GM23338 (cell line): ENCODE measurements around the gene UQCRC1. TPM values are rescaled to one million over a fixed set of nuclear protein-coding genes. Genes with fewer than 3 reads are reported as not detected.

Experiments used
- ATAC-seq: fragments of 200-7000 bp; cut with Tn5 transposase; 3 replicates; pipeline ENCODE4 v1.9.1; 2020
- DNase-seq: peaks from one replicate; pipeline ENCODE4 v3.0.0-alpha.2; 2015; ENCODE audit warnings: low spot score
- H2AFZ ChIP-seq: fragments of 200-600 bp; sonication (generic); 2 replicates; pipeline ENCODE4 v1.8.0; 2016; ENCODE audit warnings: antibody characterized with exemption, mild to moderate bottlenecking, moderate library complexity
- H3F3A ChIP-seq: fragments of 200-600 bp; sonication (generic); replicated peaks from 2 replicates; pipeline ENCODE4 v1.8.0; 2017; ENCODE audit warnings: antibody characterized with exemption, mixed run types, low read depth
- H3K27ac ChIP-seq: fragments of 200-600 bp; sonication (generic); 2 replicates; pipeline ENCODE4 v1.6.1; 2016; ENCODE audit warnings: low read depth
- H3K27me3 ChIP-seq: fragments of 200-600 bp; sonication (generic); 2 replicates; pipeline ENCODE4 v1.8.0; 2016; ENCODE audit warnings: mild to moderate bottlenecking, mixed run types, moderate library complexity; ENCODE audit not compliant: insufficient read depth
- H3K36me3 ChIP-seq: fragments of 200-600 bp; sonication (generic); 2 replicates; pipeline ENCODE4 v1.8.0; 2016; ENCODE audit warnings: mild to moderate bottlenecking; ENCODE audit not compliant: insufficient read depth
- H3K4me1 ChIP-seq: fragments of 200-600 bp; sonication (generic); 2 replicates; pipeline ENCODE4 v1.8.0; 2016; ENCODE audit warnings: mild to moderate bottlenecking, moderate library complexity; ENCODE audit not compliant: insufficient read depth
- H3K4me2 ChIP-seq: fragments of 200-600 bp; sonication (generic); 2 replicates; pipeline ENCODE4 v1.7.1; 2017; ENCODE audit warnings: mixed run types
- H3K4me3 ChIP-seq: fragments of 200-600 bp; sonication (generic); 2 replicates; pipeline ENCODE4 v1.6.1; 2016; ENCODE audit warnings: mixed run types
- H3K79me2 ChIP-seq: fragments of 200-600 bp; sonication (generic); replicated peaks from 2 replicates; pipeline ENCODE4 v1.8.0; 2017; ENCODE audit warnings: mild to moderate bottlenecking; ENCODE audit not compliant: insufficient read depth
- H3K9me2 ChIP-seq: fragments of 200-600 bp; sonication (generic); 2 replicates; pipeline ENCODE4 v1.8.0; 2017; ENCODE audit not compliant: insufficient read depth
- H4K20me1 ChIP-seq: fragments of 200-600 bp; sonication (generic); replicated peaks from 2 replicates; pipeline ENCODE4 v1.8.0; 2017; ENCODE audit warnings: mild to moderate bottlenecking; ENCODE audit not compliant: insufficient read depth
- H3K27ac Mint-ChIP-seq: 2 replicates; pipeline ENCODE4 v1.8.0; 2020; ENCODE audit warnings: inconsistent platforms, mild to moderate bottlenecking, moderate library complexity, mixed read lengths
- H3K27me3 Mint-ChIP-seq: 3 replicates; pipeline ENCODE4 v1.8.0; 2022; ENCODE audit warnings: low read depth, mild to moderate bottlenecking, moderate library complexity, mixed read lengths, inconsistent platforms; ENCODE audit not compliant: insufficient read depth, poor library complexity
- H3K36me3 Mint-ChIP-seq: 3 replicates; pipeline ENCODE4 v1.8.0; 2021; ENCODE audit warnings: low read depth, mild to moderate bottlenecking, inconsistent platforms, moderate library complexity, mixed read lengths
- H3K4me1 Mint-ChIP-seq: 3 replicates; pipeline ENCODE4 v1.8.0; 2020; ENCODE audit warnings: mild to moderate bottlenecking, inconsistent platforms, mixed read lengths
- H3K4me3 Mint-ChIP-seq: 3 replicates; pipeline ENCODE4 v1.8.0; 2021; ENCODE audit warnings: moderate library complexity, mild to moderate bottlenecking, inconsistent platforms, mixed read lengths
- H3K9me3 Mint-ChIP-seq: 3 replicates; pipeline ENCODE4 v1.8.0; 2020; ENCODE audit warnings: moderate library complexity, mild to moderate bottlenecking, inconsistent platforms, mixed read lengths
- CREB1 ChIP-seq: fragments of 250-450 bp; sonication (Bioruptor Pico); IDR thresholded peaks from 2 replicates; pipeline ENCODE4 v1.5.0; 2020; ENCODE audit warnings: low read depth, mild to moderate bottlenecking, moderate library complexity
- CTCF ChIP-seq, 2 experiments: fragments of 200-600 bp in 1 of 2; sonication (generic) in 1 of 2; conservative IDR thresholded peaks; 2 replicates each; pipeline versions ENCODE4 v1.5.1 to v1.6.1; 2016 to 2017; ENCODE audit warnings: antibody characterized with exemption in 2 of 2, low read depth in 2 of 2, mild to moderate bottlenecking in 2 of 2, moderate library complexity in 1 of 2
- ETS1 ChIP-seq: IDR thresholded peaks from 2 replicates; pipeline ENCODE4 v1.6.1; 2016; ENCODE audit warnings: antibody characterized with exemption
- EZH2 ChIP-seq: fragments of 200-600 bp; sonication (generic); IDR thresholded peaks from one replicate; pipeline ENCODE4 v1.8.0; 2017; ENCODE audit warnings: antibody characterized with exemption, mild to moderate bottlenecking, low read depth; ENCODE audit not compliant: unreplicated experiment
- EZH2phosphoT487 ChIP-seq: fragments of 200-600 bp; sonication (generic); IDR thresholded peaks from one replicate; pipeline ENCODE4 v1.8.1; 2018; ENCODE audit warnings: antibody characterized with exemption; ENCODE audit not compliant: unreplicated experiment
- JUNB ChIP-seq: IDR thresholded peaks from one replicate; pipeline ENCODE4 v1.6.1; 2016; ENCODE audit warnings: antibody characterized with exemption; ENCODE audit not compliant: unreplicated experiment
- NANOG ChIP-seq: IDR thresholded peaks from 2 replicates; pipeline ENCODE4 v1.6.1; 2016; ENCODE audit warnings: antibody characterized with exemption, borderline replicate concordance
- POLR2AphosphoS5 ChIP-seq: IDR thresholded peaks from 2 replicates; pipeline ENCODE4 v1.6.1; 2016; ENCODE audit warnings: antibody characterized with exemption, low read depth
- REST ChIP-seq: IDR thresholded peaks from one replicate; pipeline ENCODE4 v1.6.1; 2018; ENCODE audit warnings: antibody characterized with exemption; ENCODE audit not compliant: unreplicated experiment
- STAT1 ChIP-seq: IDR thresholded peaks from one replicate; pipeline ENCODE4 v1.6.1; 2016; ENCODE audit warnings: antibody characterized with exemption; ENCODE audit not compliant: unreplicated experiment
- ZNF114 ChIP-seq: fragments of 250-450 bp; sonication (Bioruptor Pico); IDR thresholded peaks from 2 replicates; pipeline ENCODE4 v1.5.0; 2020; ENCODE audit warnings: mild to moderate bottlenecking, moderate library complexity
- ZNF331 ChIP-seq: fragments of 250-450 bp; sonication (Bioruptor Pico); IDR thresholded peaks from 2 replicates; pipeline ENCODE4 v1.5.0; 2020; ENCODE audit warnings: low read depth, mild to moderate bottlenecking, moderate library complexity
- ZNF462 ChIP-seq: fragments of 250-450 bp; sonication (Bioruptor Pico); IDR thresholded peaks from 2 replicates; pipeline ENCODE4 v1.5.0; 2020; ENCODE audit warnings: mild to moderate bottlenecking, moderate library complexity
- polyA plus RNA-seq: library from polyadenylated mRNA; unstranded; fragments of >200 nt; fragmentation: Nextera tagmentation; extraction: Ambion mirVana; gene quantifications from 2 replicates; pipeline ENCODE4 v1.2.1, GENCODE V29; 2016
- total RNA-seq: library from RNA; depleted of rRNA; stranded (reverse); fragments of >200 nt; shearing (Covaris generic); gene quantifications from 2 replicates; pipeline ENCODE4 v1.2.3, GENCODE V29; 2014

Gene UQCRC1
- total and polyA plus RNA-seq, 2 experiments from 2014 or later, result 232 to 439 TPM

- TF ChIP-seq ZNF462 (CRISPR knock-in tag), result no peak
- TF ChIP-seq ZNF114 (CRISPR knock-in tag), result no peak
Observed at GRCh38 chr3:48607519-48607918, 1.9 kb downstream of the UQCRC1 start (continued).

GRCh38 chr3:48601622-48601994, 7.8 kb downstream of the UQCRC1 start:
- no peak overlapping the region for H2AFZ ChIP-seq
- ATAC-seq (no peak), DNase-seq (no peak)
- Mint-ChIP-seq H3K36me3 (peaks cover 87% of the 10 kb centered on the region), H3K27me3 (peaks cover 11% of the 10 kb centered on the region), H3K4me1 (no peaks in the 10 kb centered on the region; the same call in 2 of the 3 replicates), H3K9me3 (no peaks in the 10 kb centered on the region), H3K27ac (no peak overlapping the region), H3K4me3 (no peak overlapping the region)
- no peaks in the 10 kb centered on the region for H3K9me2 ChIP-seq
- no peak overlapping the region for H3K4me3 ChIP-seq
- no peak overlapping the region for H3K4me2 ChIP-seq
- no peak overlapping the region for H3K27ac ChIP-seq
- no peaks in the 10 kb centered on the region for H3K27me3 ChIP-seq
- H3F3A ChIP-seq, result no peaks in the 10 kb centered on the region
- H3K4me1 ChIP-seq, result no peaks in the 10 kb centered on the region
- H3K79me2 ChIP-seq, result peaks cover 15% of the 10 kb centered on the region; the same call in 1 of the 2 replicates
- peaks cover 23% of the 10 kb centered on the region for H3K36me3 ChIP-seq
- H4K20me1 ChIP-seq, result peaks cover 7% of the 10 kb centered on the region
- TF ChIP-seq EZH2phosphoT487 (no peak), CTCF (conservative IDR thresholded peaks at IDR 0.05; ENCODE audit: low read depth in 2 of 2) (no peak), ZNF114 (CRISPR knock-in tag) (no peak), NANOG (no peak), CREB1 (CRISPR knock-in tag) (no peak), ZNF331 (CRISPR knock-in tag) (no peak), POLR2AphosphoS5 (no peak), STAT1 (no peak), EZH2 (no peak), ETS1 (no peak), JUNB (no peak), REST (no peak)
